HG03571 (cell line): ENCODE data around the gene SMU1.
"Not testable (repeated sequence)": the region's sequence is repeated elsewhere in the genome, so short reads cannot be mapped to it uniquely, and the experiment has no call there.

Source experiments
- ATAC-seq: cut with Tn5 transposase; IDR thresholded peaks from one replicate; pipeline ENCODE4 v1.9.1; 2021; ENCODE audit not compliant: unreplicated experiment

SMU1 gene

GRCh38 chr9:33105959-33106358 lies 29.5 kb upstream of the SMU1 start:
- no peak for ATAC-seq

- ATAC-seq: no peak
Observed at GRCh38 chr9:33105504-33105903, 29.0 kb upstream of the SMU1 start.

DNA sequence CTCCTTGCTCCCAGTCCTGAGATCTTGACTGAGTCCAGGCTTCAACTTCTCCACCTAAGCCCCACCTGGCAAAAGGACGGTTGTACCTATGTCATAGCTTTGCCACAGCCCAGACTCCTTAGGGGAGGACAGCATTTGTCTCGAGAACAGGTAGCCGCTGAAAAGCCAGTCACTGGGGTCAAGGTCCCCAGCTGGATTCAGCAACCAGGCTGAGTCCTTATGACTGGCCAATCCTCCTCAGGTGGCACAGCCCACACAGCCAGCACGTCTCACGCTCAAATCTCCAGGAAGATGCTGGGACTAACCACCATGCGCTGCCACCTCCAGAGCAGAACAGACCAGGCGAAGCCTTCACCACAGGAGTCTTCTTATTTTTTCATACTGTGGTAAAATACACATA lies 27.9 kb upstream of the SMU1 start:
- no peak for ATAC-seq

DNA sequence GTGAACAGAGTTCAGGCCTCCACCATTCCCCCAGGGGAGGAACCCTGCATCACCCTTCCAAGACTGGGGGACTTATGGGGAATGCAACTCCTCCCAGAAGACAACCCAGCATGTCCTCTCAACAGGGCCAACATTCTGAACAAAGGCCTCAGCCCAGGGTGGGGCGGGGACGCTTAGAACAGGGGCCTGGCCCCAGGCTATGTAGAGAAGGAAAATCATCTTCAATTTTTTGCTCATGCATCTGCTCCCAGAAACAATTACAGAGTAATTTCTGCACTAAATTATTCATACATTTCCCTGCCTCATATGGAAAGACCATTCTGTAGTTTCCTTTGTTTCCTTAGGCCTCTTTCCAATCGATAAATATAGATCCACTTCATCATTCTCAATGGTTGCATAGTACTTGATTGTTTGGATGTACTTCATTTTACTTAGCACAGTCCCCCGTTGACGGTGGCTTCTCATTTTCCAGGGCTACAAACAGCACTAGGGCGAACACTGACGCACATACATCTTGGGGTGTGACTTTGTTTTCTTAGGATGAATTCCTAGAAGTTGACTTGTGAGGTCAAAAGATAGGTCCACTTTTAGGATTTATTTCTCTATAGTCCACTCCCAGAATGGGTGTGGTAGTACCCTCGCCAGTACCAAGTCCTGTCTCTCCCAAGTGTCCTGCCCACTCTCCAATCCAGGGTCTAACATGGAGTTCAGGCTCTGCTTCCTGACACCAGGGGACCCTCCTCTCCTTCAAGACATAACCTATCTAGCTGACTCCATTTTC lies 27.2 kb upstream of the SMU1 start:
- no peak for ATAC-seq

- no peak for ATAC-seq
Observed at GRCh38 chr9:33102551-33103210, 26.2 kb upstream of the SMU1 start.

GRCh38 chr9:33101104-33101951 lies 24.9 kb upstream of the SMU1 start:
- no peak for ATAC-seq

DNA sequence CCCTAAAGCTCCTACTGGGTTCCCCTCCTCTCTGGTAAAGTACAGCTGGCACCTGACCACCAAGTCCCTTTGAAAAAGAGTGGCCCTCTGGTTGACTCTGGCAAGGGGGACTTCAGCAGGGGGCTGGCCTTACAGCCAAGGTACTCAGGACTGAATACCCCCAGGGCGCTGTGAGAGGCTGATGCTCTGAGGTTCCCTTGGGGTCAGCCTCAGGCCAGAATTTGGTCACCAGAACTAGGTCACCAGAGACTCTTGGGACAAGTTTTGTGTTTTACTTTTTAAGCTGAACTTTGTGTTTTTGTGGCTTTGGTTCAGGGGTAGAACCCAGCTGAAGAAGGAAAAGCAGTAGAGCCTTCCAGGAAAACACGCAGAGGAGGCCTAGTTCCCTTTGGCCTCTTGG lies 23.3 kb upstream of the SMU1 start:
- ATAC-seq: no peak

DNA sequence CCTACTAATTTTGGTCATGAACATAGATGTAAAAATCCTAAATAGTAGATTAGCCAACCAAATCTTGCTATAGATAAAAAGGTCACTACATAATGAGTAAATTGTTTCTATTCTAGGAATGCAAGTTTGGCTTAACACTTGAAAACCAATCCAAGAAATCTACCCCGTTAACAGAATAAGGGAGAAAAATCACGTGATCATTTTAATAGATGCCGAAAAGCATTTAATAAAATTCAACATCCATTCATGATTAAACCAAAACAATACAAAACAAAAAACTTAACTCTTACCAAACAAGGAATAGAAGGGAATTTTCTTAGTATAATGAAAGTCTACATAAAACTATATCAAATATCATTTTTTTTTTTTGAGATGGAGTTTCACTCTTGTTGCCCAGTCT lies 20.7 kb upstream of the SMU1 start:
- ATAC-seq: no peak

DNA sequence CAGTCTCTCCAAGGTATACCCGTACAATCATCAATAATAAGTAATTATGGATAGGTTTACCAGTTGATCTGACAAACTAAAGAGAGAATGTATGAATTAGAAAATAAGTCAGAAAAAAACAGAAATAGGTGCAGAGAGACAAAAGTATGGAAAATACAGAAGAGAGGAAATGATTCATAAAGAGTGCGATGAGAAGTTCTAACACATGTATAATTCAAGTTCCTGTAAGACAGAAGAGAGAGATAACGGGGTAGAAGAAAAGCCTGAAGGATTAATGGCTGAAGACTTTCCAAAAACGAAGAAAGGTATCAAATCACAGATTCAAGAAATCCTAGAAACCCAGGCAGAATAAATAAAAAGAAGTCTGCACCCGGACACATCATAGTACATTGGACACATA lies 16.2 kb upstream of the SMU1 start:
- no peak for ATAC-seq

DNA sequence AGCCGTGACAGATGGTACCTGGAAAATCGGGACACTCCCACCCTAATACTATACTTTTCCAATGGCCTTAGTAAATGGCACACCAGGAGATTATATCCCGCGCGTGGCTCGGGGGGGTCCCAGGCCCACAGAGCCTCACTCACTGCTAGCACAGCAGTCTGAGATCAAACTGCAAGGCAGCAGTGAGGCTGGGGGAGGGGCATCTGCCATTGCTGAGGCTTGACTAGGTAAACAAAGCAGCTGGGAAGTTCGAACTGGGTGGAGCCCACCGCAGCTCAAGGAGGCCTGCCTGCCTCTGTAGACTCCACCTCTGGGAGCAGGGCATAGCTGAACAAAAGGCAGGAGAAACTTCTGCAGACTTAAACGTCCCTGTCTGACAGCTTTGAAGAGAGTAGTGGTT lies 9.2 kb upstream of the SMU1 start:
- ATAC-seq: not testable (repeated sequence)

DNA sequence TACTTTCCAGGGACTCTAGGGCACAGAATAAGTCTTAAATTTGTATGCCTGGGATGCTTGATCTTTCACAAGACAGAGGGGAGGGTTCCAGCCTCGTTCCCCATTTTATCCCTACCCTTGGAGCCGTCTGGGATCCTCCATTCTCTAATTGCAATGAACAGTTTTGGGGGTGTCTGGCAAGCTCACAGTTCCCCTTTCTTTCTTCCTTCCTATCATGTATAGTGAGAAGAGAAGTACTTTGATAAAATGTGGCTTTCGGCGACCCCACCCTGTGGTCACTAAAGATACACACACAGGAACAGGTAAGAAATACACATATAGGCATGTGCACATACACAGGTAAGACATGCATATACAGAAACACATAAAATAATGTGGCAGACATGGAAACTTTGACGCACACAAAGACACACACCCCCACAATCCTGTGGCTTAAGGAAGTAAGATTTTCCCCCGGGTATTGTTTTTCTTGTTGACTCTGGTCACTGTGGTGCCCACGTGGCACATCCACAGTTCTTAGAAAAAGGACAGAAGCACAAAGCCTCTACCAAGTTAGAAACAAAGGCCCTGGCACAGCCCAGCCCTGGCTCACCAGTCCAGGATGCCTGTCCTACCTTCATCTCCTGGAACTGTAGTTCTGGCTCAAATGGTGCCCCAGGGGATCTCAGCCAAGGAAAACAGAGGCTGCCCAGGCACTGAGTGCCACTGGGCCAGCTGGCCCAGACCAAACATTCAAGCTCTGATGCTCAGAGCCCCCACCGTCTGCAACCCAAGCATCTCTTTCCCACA lies 6.3 kb upstream of the SMU1 start:
- no peak for ATAC-seq

DNA sequence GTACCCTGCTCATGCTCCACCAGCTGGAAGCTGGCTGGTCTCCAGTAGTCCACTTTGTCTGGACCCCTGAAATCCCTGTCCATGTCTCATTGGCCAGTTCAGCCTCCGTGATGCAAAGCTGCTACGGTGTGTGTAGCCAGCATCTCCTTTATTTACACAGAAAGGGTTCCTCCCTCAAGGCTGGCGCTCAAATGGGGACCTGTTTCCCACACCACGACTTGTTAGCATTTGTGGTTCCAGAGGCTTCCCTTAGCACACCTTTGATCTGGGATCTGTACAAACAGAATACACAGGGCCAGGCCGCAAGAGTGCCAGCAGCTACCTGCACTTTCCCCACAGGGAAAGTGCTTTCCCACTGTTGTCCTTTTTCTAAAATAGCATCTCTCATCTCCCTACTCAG lies 5.7 kb upstream of the SMU1 start:
- no peak for ATAC-seq

- ATAC-seq: peak; percentile 36
Observed at GRCh38 chr9:33081128-33081851, 4.8 kb upstream of the SMU1 start.

DNA sequence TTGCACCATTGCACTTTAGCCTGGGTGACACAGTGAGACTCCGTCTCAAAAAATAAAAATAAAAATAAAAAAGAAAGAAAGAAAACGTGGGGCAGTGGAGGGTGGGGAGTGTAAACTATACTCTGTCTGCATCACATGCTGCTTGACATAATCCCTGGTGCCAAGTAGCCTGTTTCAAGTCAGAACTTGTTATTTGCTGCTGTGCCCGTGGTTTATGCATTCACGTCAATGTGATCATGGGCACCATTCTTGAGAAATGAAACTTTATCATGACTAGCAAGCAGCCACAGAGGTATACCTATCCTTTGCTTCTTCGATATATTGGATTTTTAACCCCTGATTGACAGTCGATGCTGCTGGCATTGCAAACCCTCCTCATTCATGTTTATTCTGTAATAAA lies 4.1 kb upstream of the SMU1 start:
- ATAC-seq: no peak

DNA sequence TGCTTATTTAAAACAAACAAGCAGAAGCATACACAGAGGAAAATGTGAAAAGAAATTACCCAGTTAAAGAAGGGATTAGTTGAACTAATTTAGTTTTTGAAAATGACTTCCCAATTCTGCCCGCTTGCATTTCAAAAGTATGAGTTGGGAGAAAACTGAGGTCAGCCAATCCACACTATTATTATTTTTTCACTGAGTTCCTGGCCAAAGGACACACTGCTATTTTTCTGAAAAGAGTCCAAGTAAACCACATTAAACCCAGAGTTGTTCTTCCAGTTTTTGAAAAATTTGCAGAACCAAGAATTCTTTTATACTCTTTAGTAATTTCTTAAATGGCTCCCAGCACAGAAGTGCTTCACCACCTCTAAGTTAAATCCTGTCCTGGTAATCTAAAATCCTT lies 7.5 kb downstream of the SMU1 start:
- ATAC-seq: no peak

DNA sequence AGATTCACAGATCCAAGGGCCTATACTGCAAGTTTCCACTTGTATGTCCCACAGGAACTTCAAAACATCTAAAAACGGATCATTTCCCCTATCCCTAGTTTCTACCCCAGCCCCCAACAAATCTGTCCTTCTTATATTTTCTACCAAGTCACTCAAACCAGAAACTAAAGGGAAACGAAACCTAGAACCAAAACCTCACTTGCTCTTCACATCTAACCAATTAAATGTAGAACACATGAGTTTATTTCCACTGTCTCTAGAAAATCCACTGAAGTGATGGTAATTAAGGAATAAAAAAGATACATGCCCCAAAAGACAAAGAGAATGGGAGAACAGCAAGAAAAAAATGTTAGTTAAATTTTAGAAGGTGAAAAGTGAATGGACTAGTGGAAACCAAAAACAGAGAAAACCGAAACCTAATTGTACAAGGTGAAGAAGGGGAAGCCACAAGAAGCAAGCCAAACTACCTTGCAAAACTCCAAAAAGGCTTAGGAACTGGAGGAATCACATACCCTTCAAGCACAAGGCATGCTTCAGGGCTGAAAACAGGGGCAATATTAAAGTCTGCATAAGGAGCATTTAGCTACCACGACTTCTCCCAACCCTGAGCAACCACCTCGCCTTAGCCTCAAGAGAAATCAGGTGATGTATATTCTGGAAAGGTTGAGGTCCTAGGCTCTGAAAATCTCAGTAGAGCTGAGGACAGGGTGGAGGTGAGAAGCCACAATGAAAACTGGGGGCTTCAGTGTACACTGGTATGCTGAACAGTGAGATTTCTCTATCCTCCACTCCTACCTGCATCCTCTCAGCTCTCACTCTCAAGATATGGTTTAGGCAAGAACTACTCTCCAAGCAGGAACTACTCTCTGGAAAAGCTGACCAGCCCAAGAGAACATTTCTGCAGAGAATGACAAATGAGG lies 11.1 kb downstream of the SMU1 start:
- ATAC-seq: peak; percentile 86

GRCh38 chr9:33051144-33051543 lies 25.3 kb downstream of the SMU1 start:
- no peak for ATAC-seq

DNA sequence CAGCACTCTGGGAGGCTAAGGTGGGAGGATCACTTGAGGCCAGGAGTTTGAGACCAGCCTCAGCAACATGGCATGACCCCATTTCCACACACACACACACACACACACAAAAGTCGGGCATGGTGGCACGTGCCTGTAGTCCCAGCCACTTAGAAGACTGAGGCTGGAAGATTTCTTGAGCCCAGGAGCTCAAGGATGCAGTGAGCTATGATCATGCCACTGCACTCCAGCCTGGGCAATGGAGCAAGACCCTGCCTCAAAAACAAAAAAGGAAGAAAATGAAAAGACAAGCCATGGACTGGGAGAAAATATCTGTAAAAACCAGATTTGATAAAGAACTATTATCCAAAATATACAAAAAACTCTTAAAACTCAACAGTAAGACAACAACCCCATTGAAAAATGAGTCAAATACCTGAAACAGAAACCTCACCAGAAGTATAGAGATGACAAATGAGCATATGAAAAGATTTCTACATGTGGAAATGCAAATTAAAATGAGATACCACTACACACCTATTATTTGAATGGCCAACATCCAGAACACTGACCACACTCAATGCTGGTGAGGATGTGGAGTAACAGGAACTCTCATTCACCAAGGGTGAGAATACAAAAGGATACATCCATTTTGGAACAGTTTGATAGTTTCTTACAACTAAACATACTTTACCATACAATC lies 26.7 kb downstream of the SMU1 start:
- peak; percentile 76 for ATAC-seq

- no peak for ATAC-seq
Observed at GRCh38 chr9:33048054-33048465, 28.4 kb downstream of the SMU1 start.
